GM10266 (cell line): ENCODE data around the gene TIAM1.

Experiments
- DNase-seq: peaks from one replicate; pipeline ENCODE4 v3.0.0; 2012; ENCODE audit errors: extremely low spot score
- TF ChIP-seq, protein P1 (sequence below): IDR thresholded peaks from 2 replicates; pipeline ENCODE4 v1.5.1; 2012; ENCODE audit warnings: mild to moderate bottlenecking, low read depth; ENCODE audit not compliant: control insufficient read depth, insufficient read depth; ENCODE audit errors: missing control alignments

The TIAM1 gene

DNA sequence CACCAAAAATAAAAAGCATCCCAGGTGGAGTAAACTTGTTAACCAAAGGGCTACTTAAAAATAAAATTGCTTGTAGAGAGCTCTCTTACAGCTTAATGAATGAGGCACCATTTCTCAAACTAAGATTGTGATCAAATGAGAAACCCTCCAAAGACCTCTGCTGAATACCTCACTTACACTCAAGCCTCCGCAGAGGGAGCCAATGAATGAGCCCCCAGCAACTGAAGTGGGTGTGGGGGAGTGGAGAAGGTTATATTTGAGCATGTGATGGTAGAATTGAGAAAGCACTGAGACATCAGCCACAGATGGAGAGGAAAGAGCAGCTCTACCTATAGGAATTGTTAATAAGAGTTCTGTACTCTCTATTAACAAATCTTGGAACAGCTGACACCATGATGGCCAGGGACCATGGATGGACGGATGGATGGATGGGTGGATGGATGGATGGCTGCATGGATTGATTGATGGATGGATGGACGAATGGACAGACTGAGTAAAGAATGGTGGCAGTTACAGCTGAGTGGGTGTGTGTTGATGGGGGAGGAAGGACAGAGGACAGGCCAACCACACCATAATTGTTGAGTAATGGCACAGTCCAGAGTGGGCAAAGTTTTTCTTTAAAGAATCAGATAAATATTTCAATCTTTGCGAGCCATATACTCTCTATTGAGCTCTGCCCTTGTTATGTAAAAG, 20.3 kb upstream of the TIAM1 start:
- TF ChIP-seq, protein P1, sequence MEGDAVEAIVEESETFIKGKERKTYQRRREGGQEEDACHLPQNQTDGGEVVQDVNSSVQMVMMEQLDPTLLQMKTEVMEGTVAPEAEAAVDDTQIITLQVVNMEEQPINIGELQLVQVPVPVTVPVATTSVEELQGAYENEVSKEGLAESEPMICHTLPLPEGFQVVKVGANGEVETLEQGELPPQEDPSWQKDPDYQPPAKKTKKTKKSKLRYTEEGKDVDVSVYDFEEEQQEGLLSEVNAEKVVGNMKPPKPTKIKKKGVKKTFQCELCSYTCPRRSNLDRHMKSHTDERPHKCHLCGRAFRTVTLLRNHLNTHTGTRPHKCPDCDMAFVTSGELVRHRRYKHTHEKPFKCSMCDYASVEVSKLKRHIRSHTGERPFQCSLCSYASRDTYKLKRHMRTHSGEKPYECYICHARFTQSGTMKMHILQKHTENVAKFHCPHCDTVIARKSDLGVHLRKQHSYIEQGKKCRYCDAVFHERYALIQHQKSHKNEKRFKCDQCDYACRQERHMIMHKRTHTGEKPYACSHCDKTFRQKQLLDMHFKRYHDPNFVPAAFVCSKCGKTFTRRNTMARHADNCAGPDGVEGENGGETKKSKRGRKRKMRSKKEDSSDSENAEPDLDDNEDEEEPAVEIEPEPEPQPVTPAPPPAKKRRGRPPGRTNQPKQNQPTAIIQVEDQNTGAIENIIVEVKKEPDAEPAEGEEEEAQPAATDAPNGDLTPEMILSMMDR = no peak
- no peak for DNase-seq

DNA sequence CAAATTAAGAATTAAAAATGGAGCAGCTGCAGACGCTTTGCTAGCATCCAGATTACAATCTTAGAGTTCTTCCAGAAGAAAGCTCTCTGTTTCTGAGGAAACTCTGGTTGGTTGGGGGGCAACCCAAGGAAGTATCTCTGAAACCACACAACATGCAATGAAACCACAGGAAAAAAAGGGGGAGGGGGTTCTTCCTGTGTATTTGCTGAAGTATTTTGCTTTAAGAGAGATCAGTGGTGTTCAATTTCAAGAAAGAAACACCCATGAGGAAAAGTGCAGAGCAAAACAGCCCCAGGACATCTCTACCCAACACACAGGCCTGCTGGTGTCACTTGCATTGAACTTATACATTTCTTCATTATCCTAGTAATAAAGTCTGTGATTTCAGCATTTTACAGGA, 19.7 kb upstream of the TIAM1 start:
- no peak for DNase-seq
- TF ChIP-seq, protein P1 = no peak

DNA sequence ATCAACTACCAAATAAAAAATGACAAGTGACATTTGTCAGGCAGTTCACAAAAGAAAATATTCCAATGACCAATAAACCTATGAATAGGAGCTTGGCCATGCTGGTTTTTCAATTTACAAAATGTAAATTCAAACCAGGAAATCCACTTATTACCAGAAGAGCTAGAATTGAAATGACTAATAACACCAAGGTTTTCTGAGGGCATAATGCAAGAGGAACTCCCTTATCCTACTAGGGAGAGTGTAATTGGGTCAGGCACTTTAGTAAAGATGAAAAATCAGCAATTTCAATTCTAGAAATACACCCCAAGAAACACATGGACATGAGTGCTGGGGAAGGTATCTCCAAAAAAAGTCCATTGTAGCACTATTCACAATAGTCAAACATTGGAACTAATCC, 16.7 kb upstream of the TIAM1 start:
- DNase-seq = no peak
- TF ChIP-seq, protein P1 = no peak

- TF ChIP-seq, protein P1 = no peak
- no peak for DNase-seq
Observed at GRCh38 chr21:31358158-31358557, 14.1 kb upstream of the TIAM1 start.

GRCh38 chr21:31356440-31356839, 12.4 kb upstream of the TIAM1 start:
- TF ChIP-seq, protein P1 = no peak
- DNase-seq = no peak

- DNase-seq = no peak
Observed at GRCh38 chr21:31354604-31355443, 10.8 kb upstream of the TIAM1 start.

More at GRCh38 chr21:31354604-31355443, 10.8 kb upstream of the TIAM1 start:
- TF ChIP-seq, protein P1 = no peak
